Fibroblast of lung (primary cell): ENCODE measurements around the gene GPR15LG. TPM values are rescaled to one million over a fixed set of nuclear protein-coding genes. Genes with fewer than 3 reads are reported as not detected.

Experiments
- DNase-seq, 2 donors: peaks; one replicate each; pipeline versions ENCODE4 v3.0.0 to v3.0.0-alpha.2; 2010; ENCODE audit warnings: low read depth in 2 of 2
- H2AFZ ChIP-seq: 2 replicates; pipeline ENCODE4 v1.5.1; 2012; ENCODE audit warnings: low read length, control low read depth, inconsistent platforms
- H3K27ac ChIP-seq: 2 replicates; pipeline ENCODE4 v1.5.1; 2011; ENCODE audit warnings: low read length, control low read depth; ENCODE audit not compliant: insufficient read depth
- H3K27me3 ChIP-seq: 2 replicates; pipeline ENCODE4 v1.5.1; 2011; ENCODE audit warnings: mild to moderate bottlenecking, low read length; ENCODE audit not compliant: control insufficient read depth, insufficient read depth
- H3K36me3 ChIP-seq: 2 replicates; pipeline ENCODE4 v1.5.1; 2011; ENCODE audit warnings: low read length; ENCODE audit not compliant: control insufficient read depth, insufficient read depth
- H3K4me1 ChIP-seq: 2 replicates; pipeline ENCODE4 v1.5.1; 2011; ENCODE audit warnings: low read length; ENCODE audit not compliant: control insufficient read depth, insufficient read depth; ENCODE audit errors: extremely low read depth
- H3K4me2 ChIP-seq: 2 replicates; pipeline ENCODE4 v1.5.1; 2011; ENCODE audit warnings: low read length, control low read depth; ENCODE audit not compliant: insufficient read depth; ENCODE audit errors: extremely low read depth
- H3K4me3 ChIP-seq, 4 experiments: fragments of 200-600 bp in 1 of 4; sonication (generic) in 1 of 4; replicated peaks in 1 of 4; 2 replicates each; pipeline ENCODE4 v1.5.1; 2011 to 2016; ENCODE audit warnings: low read length in 4 of 4, low read depth in 3 of 4, mild to moderate bottlenecking in 3 of 4, control low read depth in 2 of 4, inconsistent platforms in 1 of 4, mixed read lengths in 1 of 4; ENCODE audit not compliant: insufficient read depth in 1 of 4; ENCODE audit errors: control extremely low read depth in 1 of 4
- H3K79me2 ChIP-seq: 2 replicates; pipeline ENCODE4 v1.5.1; 2012; ENCODE audit warnings: mild to moderate bottlenecking, low read length, inconsistent platforms; ENCODE audit not compliant: control insufficient read depth, insufficient read depth
- H3K9ac ChIP-seq: 2 replicates; pipeline ENCODE4 v1.5.1; 2011; ENCODE audit warnings: mild to moderate bottlenecking, low read length, control low read depth; ENCODE audit not compliant: insufficient read depth
- H3K9me3 ChIP-seq: 2 replicates; pipeline ENCODE4 v1.5.1; 2012; ENCODE audit warnings: low read depth, low read length; ENCODE audit not compliant: control insufficient read depth, insufficient read depth
- H4K20me1 ChIP-seq: 2 replicates; pipeline ENCODE4 v1.5.1; 2011; ENCODE audit warnings: low read length; ENCODE audit not compliant: control insufficient read depth, insufficient read depth; ENCODE audit errors: extremely low read depth
- EZH2 ChIP-seq: IDR thresholded peaks from 2 replicates; pipeline ENCODE4 v1.5.1; 2012; ENCODE audit warnings: low read length, control low read depth, mild to moderate bottlenecking; ENCODE audit errors: missing control alignments
- polyA plus RNA-seq, 2 donors: library from polyadenylated mRNA; depleted of rRNA in 1 of 2; stranded (reverse) in 1 of 2; unstranded in 1 of 2; fragments of >200 nt; gene quantifications; 2 replicates each; pipeline ENCODE4 v1.2.1, GENCODE V29; 2011 to 2012; ENCODE audit warnings: missing spikeins in 1 of 2
- total RNA-seq: library from RNA; depleted of rRNA; stranded (reverse); fragments of >200 nt; gene quantifications from 2 replicates; pipeline ENCODE4 v1.2.1, GENCODE V29; 2014
- TF ChIP-seq, protein P1 (sequence below), 2 donors: IDR thresholded peaks in 1 of 2; conservative IDR thresholded peaks in 1 of 2; 1 replicate in 1 of 2; 2 replicates in 1 of 2; pipeline ENCODE4 v1.5.1; 2011 to 2012; ENCODE audit warnings: low read length in 2 of 2, control low read depth in 1 of 2, inconsistent platforms in 1 of 2, low read depth in 1 of 2, mild to moderate bottlenecking in 1 of 2

Gene GPR15LG
- total and polyA plus RNA-seq, 2 donors (not counting 1 experiment from before 2014, with no cell fraction given): not detected

DNA sequence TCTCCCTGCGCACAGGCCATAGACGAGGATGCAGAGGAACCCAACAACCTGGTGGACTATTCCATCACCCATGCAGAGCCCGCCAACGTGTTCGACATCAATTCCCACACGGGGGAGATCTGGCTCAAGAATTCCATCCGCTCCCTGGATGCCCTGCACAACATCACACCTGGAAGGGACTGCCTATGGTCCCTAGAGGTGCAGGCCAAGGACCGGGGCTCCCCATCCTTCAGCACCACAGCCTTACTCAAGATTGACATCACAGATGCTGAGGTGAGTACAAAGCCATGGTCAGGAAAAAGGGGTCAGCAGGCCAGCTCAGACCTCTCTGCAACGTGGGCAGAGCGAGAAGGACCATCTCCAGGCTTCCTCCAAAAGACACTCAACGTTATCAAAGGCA, 39.5 kb downstream of the GPR15LG start:
- TF ChIP-seq EZH2: no peak
- TF ChIP-seq, protein P1, sequence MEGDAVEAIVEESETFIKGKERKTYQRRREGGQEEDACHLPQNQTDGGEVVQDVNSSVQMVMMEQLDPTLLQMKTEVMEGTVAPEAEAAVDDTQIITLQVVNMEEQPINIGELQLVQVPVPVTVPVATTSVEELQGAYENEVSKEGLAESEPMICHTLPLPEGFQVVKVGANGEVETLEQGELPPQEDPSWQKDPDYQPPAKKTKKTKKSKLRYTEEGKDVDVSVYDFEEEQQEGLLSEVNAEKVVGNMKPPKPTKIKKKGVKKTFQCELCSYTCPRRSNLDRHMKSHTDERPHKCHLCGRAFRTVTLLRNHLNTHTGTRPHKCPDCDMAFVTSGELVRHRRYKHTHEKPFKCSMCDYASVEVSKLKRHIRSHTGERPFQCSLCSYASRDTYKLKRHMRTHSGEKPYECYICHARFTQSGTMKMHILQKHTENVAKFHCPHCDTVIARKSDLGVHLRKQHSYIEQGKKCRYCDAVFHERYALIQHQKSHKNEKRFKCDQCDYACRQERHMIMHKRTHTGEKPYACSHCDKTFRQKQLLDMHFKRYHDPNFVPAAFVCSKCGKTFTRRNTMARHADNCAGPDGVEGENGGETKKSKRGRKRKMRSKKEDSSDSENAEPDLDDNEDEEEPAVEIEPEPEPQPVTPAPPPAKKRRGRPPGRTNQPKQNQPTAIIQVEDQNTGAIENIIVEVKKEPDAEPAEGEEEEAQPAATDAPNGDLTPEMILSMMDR (conservative IDR thresholded peaks at IDR 0.05 in 1 of 2, IDR thresholded peaks at IDR 0.05 in 1 of 2; ENCODE audit: low read depth in 1 of 2, low read length in 2 of 2): no peak
- H3K4me2 ChIP-seq: no peak overlapping the region
- no peaks in the 10 kb centered on the region for H4K20me1 ChIP-seq
- no peaks in the 10 kb centered on the region for H3K79me2 ChIP-seq
- H3K4me3 ChIP-seq: no peak overlapping the region
- H3K9me3 ChIP-seq: no peaks in the 10 kb centered on the region
- H3K9ac ChIP-seq: no peak overlapping the region
- no peak for DNase-seq
- H3K27me3 ChIP-seq: no peaks in the 10 kb centered on the region
- H3K4me1 ChIP-seq: no peaks in the 10 kb centered on the region
- H3K36me3 ChIP-seq: no peaks in the 10 kb centered on the region
- H3K27ac ChIP-seq: no peak overlapping the region
- no peak overlapping the region for H2AFZ ChIP-seq

DNA sequence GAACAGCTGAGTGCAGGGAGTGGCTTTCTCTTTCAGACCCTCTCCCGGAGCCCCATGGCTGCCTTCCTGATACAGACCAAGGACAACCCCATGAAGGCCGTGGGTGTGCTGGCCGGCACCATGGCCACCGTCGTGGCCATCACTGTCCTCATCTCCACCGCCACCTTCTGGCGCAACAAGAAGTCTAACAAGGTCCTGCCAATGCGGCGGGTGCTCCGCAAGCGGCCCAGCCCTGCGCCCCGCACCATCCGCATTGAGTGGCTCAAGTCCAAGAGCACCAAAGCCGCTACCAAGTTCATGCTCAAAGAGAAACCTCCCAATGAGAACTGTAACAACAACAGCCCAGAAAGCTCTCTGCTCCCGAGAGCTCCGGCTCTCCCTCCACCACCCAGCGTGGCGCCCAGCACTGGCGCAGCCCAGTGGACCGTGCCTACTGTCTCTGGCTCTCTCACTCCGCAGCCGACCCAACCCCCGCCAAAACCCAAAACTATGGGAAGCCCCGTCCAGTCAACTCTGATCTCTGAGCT, 40.5 kb downstream of the GPR15LG start:
- H3K4me2 ChIP-seq: no peak overlapping the region
- no peaks in the 10 kb centered on the region for H4K20me1 ChIP-seq
- no peak overlapping the region for H3K9ac ChIP-seq
- TF ChIP-seq, protein P1 (conservative IDR thresholded peaks at IDR 0.05 in 1 of 2, IDR thresholded peaks at IDR 0.05 in 1 of 2; ENCODE audit: low read depth in 1 of 2, low read length in 2 of 2): no peak
- TF ChIP-seq EZH2: no peak
- H3K27me3 ChIP-seq: no peaks in the 10 kb centered on the region
- no peak overlapping the region for H2AFZ ChIP-seq
- H3K9me3 ChIP-seq: no peaks in the 10 kb centered on the region
- no peak for DNase-seq
- no peaks in the 10 kb centered on the region for H3K36me3 ChIP-seq
- no peaks in the 10 kb centered on the region for H3K4me1 ChIP-seq
- H3K4me3 ChIP-seq: no peak overlapping the region
- no peak overlapping the region for H3K27ac ChIP-seq
- no peaks in the 10 kb centered on the region for H3K79me2 ChIP-seq

- Histone ChIP-seq H4K20me1 (no peaks in the 10 kb centered on the region), H3K4me2 (no peak overlapping the region), H3K9me3 (no peaks in the 10 kb centered on the region), H3K79me2 (no peaks in the 10 kb centered on the region), H3K36me3 (no peaks in the 10 kb centered on the region), H3K27ac (no peak overlapping the region), H3K27me3 (no peaks in the 10 kb centered on the region), H3K9ac (no peak overlapping the region), H2AFZ (no peak overlapping the region), H3K4me1 (no peaks in the 10 kb centered on the region), H3K4me3 (no peak overlapping the region)
- no peak for TF ChIP-seq EZH2
- TF ChIP-seq, protein P1 (conservative IDR thresholded peaks at IDR 0.05 in 1 of 2, IDR thresholded peaks at IDR 0.05 in 1 of 2; ENCODE audit: low read depth in 1 of 2, low read length in 2 of 2): no peak
- DNase-seq: no peak
Observed at GRCh38 chr10:84214612-84215235, 41.1 kb downstream of the GPR15LG start.
